Esophagus squamous epithelium (tissue), 5 donors: Measurements from ENCODE around the gene MINK1. TPM values are rescaled to one million over a fixed set of nuclear protein-coding genes. Genes with fewer than 3 reads are reported as not detected.
A peak's percentile ranks its signal among the peaks of the same experiment; 100 is the strongest.

ENCODE experiments used
- DNase-seq: peaks from one replicate; lab custom pipeline; 2025; lab: John Stamatoyannopoulos, UW
- H3K27ac ChIP-seq, 4 donors: fragments of 200-600 bp; sonication (generic); one replicate each; pipeline ENCODE4 v1.5.1; 2016 to 2019; ENCODE audit warnings: mild to moderate bottlenecking in 1 of 4
- H3K27me3 ChIP-seq, 4 donors: fragments of 200-600 bp; sonication (generic); 1 replicate in 3 of 4; 2 replicates in 1 of 4; pipeline versions ENCODE4 v1.5.1 to v1.6.0; 2017 to 2021; ENCODE audit warnings: antibody characterized with exemption in 1 of 4
- H3K36me3 ChIP-seq, 3 donors: fragments of 200-600 bp; sonication (generic); one replicate each; pipeline ENCODE4 v1.5.1; 2016 to 2019
- H3K4me1 ChIP-seq, 3 donors: fragments of 200-600 bp; sonication (generic); one replicate each; pipeline ENCODE4 v1.5.1; 2017 to 2019
- H3K4me3 ChIP-seq, 4 donors: fragments of 200-600 bp; sonication (generic); 1 replicate in 3 of 4; 2 replicates in 1 of 4; pipeline ENCODE4 v1.5.1; 2016 to 2019; ENCODE audit warnings: mild to moderate bottlenecking in 2 of 4, moderate library complexity in 1 of 4
- H3K9me3 ChIP-seq, 3 donors: fragments of 200-600 bp; sonication (generic); one replicate each; pipeline ENCODE4 v1.5.1; 2016 to 2019
- CTCF ChIP-seq, 6 experiments: fragments of 450-650 bp in 4 of 6; fragments of 200-600 bp in 2 of 6; sonication (generic) in 2 of 6; IDR thresholded peaks; one replicate each; pipeline ENCODE4 v1.5.1; 2016 to 2019; ENCODE audit warnings: antibody characterized with exemption in 6 of 6, mild to moderate bottlenecking in 4 of 6, moderate library complexity in 4 of 6
- POLR2A ChIP-seq, 4 donors: fragments of 450-650 bp; IDR thresholded peaks; one replicate each; pipeline ENCODE4 v1.6.1; 2017; ENCODE audit warnings: antibody characterized with exemption in 4 of 4, mild to moderate bottlenecking in 4 of 4, moderate library complexity in 3 of 4
- WGBS, 2 donors: methylation state at CpG; one replicate each; pipeline ENCODE4 v1.1.5; 2018; 5-methylcytosine and 5-hydroxymethylcytosine counted together
- intact Hi-C: fragments of 100-400 bp; cut with DNase I; formaldehyde crosslinking; loops from one replicate; pipeline ENCODE4 v1.15.0; 2022
- total RNA-seq, 4 donors: library from RNA; depleted of rRNA; stranded (reverse); fragments of >200 nt; gene quantifications; one replicate each; pipeline ENCODE4 v1.1.0, GENCODE V29; 2016
- donor health status: DM: yes; HTN: yes; CAD: no.

Gene MINK1
- total RNA-seq, 4 donors from 2014 or later, result 50.1 to 156 (median 117) TPM

GRCh38 chr17:4928881-4929280 is 95.7 kb downstream of the MINK1 start:
- intact Hi-C loops, result no loop called here
- 91 to 98% methylated on average over 18 of the region's 18 CpGs for WGBS, 2 donors
- H3K36me3 ChIP-seq, result no peaks in the 10 kb centered on the region
- no peaks in the 10 kb centered on the region for H3K27me3 ChIP-seq
- TF ChIP-seq POLR2A (IDR thresholded peaks at IDR 0.05) (no peak), CTCF (IDR thresholded peaks at IDR 0.05) (no peak)
- no peak for DNase-seq
- H3K4me3 ChIP-seq, result no peak overlapping the region
- no peaks in the 10 kb centered on the region for H3K9me3 ChIP-seq
- no peak overlapping the region for H3K27ac ChIP-seq
- peaks cover 0 to 1% (median under 1%) of the 10 kb centered on the region in 3 donors for H3K4me1 ChIP-seq

GRCh38 chr17:4931963-4932362 is 98.8 kb downstream of the MINK1 start, which contains the start of gene GP1BA:
Gene GP1BA, plus strand, starts transcription at chr17:4932277. Its CDS starts 328 bp downstream, at chr17:4932605.
- H3K27me3 ChIP-seq, result no peaks in the 10 kb centered on the region
- H3K4me3 ChIP-seq, result no peak within 1 kb of the TSS
- H3K27ac ChIP-seq, result no peak within 1 kb of the TSS
- no peaks in the 10 kb centered on the region for H3K9me3 ChIP-seq
- no peak for DNase-seq
- peaks cover 0 to 16% (median 4%) of the 10 kb centered on the region in 3 donors for H3K36me3 ChIP-seq
- no peak for TF ChIP-seq CTCF (IDR thresholded peaks at IDR 0.05)
- TF ChIP-seq POLR2A (IDR thresholded peaks at IDR 0.05), result no peak
- peaks cover 0 to 10% (median 5%) of the 10 kb centered on the region in 3 donors for H3K4me1 ChIP-seq
- 60 to 84% methylated on average over 6 to 10 of the region's 14 CpGs for WGBS, 2 donors
- intact Hi-C loops, result no loop called here

GRCh38 chr17:4932756-4933155 is 99.6 kb downstream of the MINK1 start:
- H3K4me1 ChIP-seq, result peaks cover 0 to 16% (median 5%) of the 10 kb centered on the region in 3 donors
- H3K27me3 ChIP-seq, result no peaks in the 10 kb centered on the region
- no peak overlapping the region for H3K4me3 ChIP-seq
- H3K36me3 ChIP-seq, result peaks cover 4 to 24% (median 7%) of the 10 kb centered on the region in 3 donors
- WGBS, 2 donors, result 94 to 96% methylated on average over 5 to 12 of the region's 12 CpGs
- H3K27ac ChIP-seq, result no peak overlapping the region
- no peak for DNase-seq
- intact Hi-C loops, result no loop called here
- no peak for TF ChIP-seq CTCF (IDR thresholded peaks at IDR 0.05)
- TF ChIP-seq POLR2A (IDR thresholded peaks at IDR 0.05), result no peak
- H3K9me3 ChIP-seq, result no peaks in the 10 kb centered on the region

GRCh38 chr17:4933646-4934045 is 100.5 kb downstream of the MINK1 start:
- no peak overlapping the region for H3K4me3 ChIP-seq
- TF ChIP-seq POLR2A (IDR thresholded peaks at IDR 0.05) (no peak), CTCF (IDR thresholded peaks at IDR 0.05) (no peak)
- 67 to 75% methylated on average over 1 to 8 of the region's 16 CpGs for WGBS, 2 donors
- intact Hi-C loops, result no loop called here
- H3K4me1 ChIP-seq, result peaks cover 8 to 25% (median 12%) of the 10 kb centered on the region in 3 donors
- no peak for DNase-seq
- no peak overlapping the region for H3K27ac ChIP-seq
- H3K27me3 ChIP-seq, result no peaks in the 10 kb centered on the region
- no peaks in the 10 kb centered on the region for H3K9me3 ChIP-seq
- peaks cover 9 to 32% (median 13%) of the 10 kb centered on the region in 3 donors for H3K36me3 ChIP-seq

- peak in 1 of 6 experiments; percentile 7 for TF ChIP-seq CTCF (IDR thresholded peaks at IDR 0.05)
- no peak for TF ChIP-seq POLR2A (IDR thresholded peaks at IDR 0.05)
- Histone ChIP-seq H3K4me3 (no peak overlapping the region), H3K27me3 (no peaks in the 10 kb centered on the region), H3K27ac (peak overlapping the region in 1 of 4 donors; percentile 16), H3K36me3 (peaks cover 9 to 32% (median 13%) of the 10 kb centered on the region in 3 donors), H3K9me3 (no peaks in the 10 kb centered on the region), H3K4me1 (peaks cover 15 to 32% (median 19%) of the 10 kb centered on the region in 3 donors)
- WGBS, 2 donors, result 34 to 50% methylated on average over 6 to 10 of the region's 14 CpGs
- intact Hi-C loops, result no loop called here
- DNase-seq, result no peak
Measured at GRCh38 chr17:4934173-4934979, 101.2 kb downstream of the MINK1 start.
